ENCODE measurements around the gene RPL29.

The RPL29 gene

GRCh38 chr3:51980253-51980652 lies 15.4 kb downstream of the RPL29 start:
- H3K36me3 ChIP-seq (ENCODE audit: insufficient read depth, low read length), result peaks cover 5% of the 10 kb centered on the region
- peaks cover 16% of the 10 kb centered on the region for H3K4me1 ChIP-seq (ENCODE audit: insufficient read depth, low read length)
- H2AFZ ChIP-seq (ENCODE audit: low read depth, low read length), result no peak overlapping the region
- no peaks in the 10 kb centered on the region for H3K27me3 ChIP-seq (ENCODE audit: insufficient read depth, low read length)
- no peak overlapping the region for H3K4me3 ChIP-seq (ENCODE audit: low read length)
- no peaks in the 10 kb centered on the region for H3K9me3 ChIP-seq (ENCODE audit: low read length)

- H3K4me1 ChIP-seq (ENCODE audit: insufficient read depth, low read length), result peaks cover 21% of the 10 kb centered on the region
- H3K27me3 ChIP-seq (ENCODE audit: insufficient read depth, low read length), result no peaks in the 10 kb centered on the region
- no peak overlapping the region for H3K4me3 ChIP-seq (ENCODE audit: low read length)
These were observed 17.6 kb downstream of the RPL29 start for GRCh38 chr3:51978143-51978502.

GRCh38 chr3:51977446-51978142 lies 18.1 kb downstream of the RPL29 start:
- Histone ChIP-seq H2AFZ (ENCODE audit: low read depth, low read length) (no peak overlapping the region), H3K36me3 (ENCODE audit: insufficient read depth, low read length) (peaks cover 5% of the 10 kb centered on the region), H3K4me1 (ENCODE audit: insufficient read depth, low read length) (peaks cover 21% of the 10 kb centered on the region), H3K4me3 (ENCODE audit: low read length) (no peak overlapping the region), H3K9me3 (ENCODE audit: low read length) (no peaks in the 10 kb centered on the region), H3K27me3 (ENCODE audit: insufficient read depth, low read length) (no peaks in the 10 kb centered on the region)

More at GRCh38 chr3:51978143-51978502, 17.6 kb downstream of the RPL29 start:
- Histone ChIP-seq H3K9me3 (ENCODE audit: low read length) (no peaks in the 10 kb centered on the region), H3K36me3 (ENCODE audit: insufficient read depth, low read length) (peaks cover 5% of the 10 kb centered on the region), H2AFZ (ENCODE audit: low read depth, low read length) (no peak overlapping the region)

GRCh38 chr3:51975852-51976549 lies 19.7 kb downstream of the RPL29 start:
- peaks cover 4% of the 10 kb centered on the region for H3K36me3 ChIP-seq (ENCODE audit: insufficient read depth, low read length)
- H3K4me3 ChIP-seq (ENCODE audit: low read length), result peak overlapping the region; percentile 56
- H3K27me3 ChIP-seq (ENCODE audit: insufficient read depth, low read length), result no peaks in the 10 kb centered on the region
- H3K9me3 ChIP-seq (ENCODE audit: low read length), result no peaks in the 10 kb centered on the region
- peaks cover 17% of the 10 kb centered on the region for H3K4me1 ChIP-seq (ENCODE audit: insufficient read depth, low read length)
- H2AFZ ChIP-seq (ENCODE audit: low read depth, low read length), result no peak overlapping the region

GRCh38 chr3:51974963-51975851 lies 20.5 kb downstream of the RPL29 start, which contains the start of gene ABHD14A:
Gene ABHD14A (plus strand): TSS chr3:51975064. CDS start chr3:51975136, 72 bp downstream.
- Histone ChIP-seq H3K9me3 (ENCODE audit: low read length) (no peaks in the 10 kb centered on the region), H3K36me3 (ENCODE audit: insufficient read depth, low read length) (no peaks in the 10 kb centered on the region), H3K4me1 (ENCODE audit: insufficient read depth, low read length) (peaks cover 17% of the 10 kb centered on the region), H3K4me3 (ENCODE audit: low read length) (peak within 1 kb of the TSS; percentile 56), H3K27me3 (ENCODE audit: insufficient read depth, low read length) (no peaks in the 10 kb centered on the region), H2AFZ (ENCODE audit: low read depth, low read length) (peak within 1 kb of the TSS; percentile 81)

- peak overlapping the region; percentile 56 for H3K4me3 ChIP-seq (ENCODE audit: low read length)
These were observed 21.3 kb downstream of the RPL29 start for GRCh38 chr3:51974277-51974962.

GRCh38 chr3:51971350-51971749 lies 24.3 kb downstream of the RPL29 start:
- Histone ChIP-seq H2AFZ (ENCODE audit: low read depth, low read length) (no peak overlapping the region), H3K9me3 (ENCODE audit: low read length) (no peaks in the 10 kb centered on the region), H3K36me3 (ENCODE audit: insufficient read depth, low read length) (no peaks in the 10 kb centered on the region), H3K4me1 (ENCODE audit: insufficient read depth, low read length) (peaks cover 38% of the 10 kb centered on the region), H3K4me3 (ENCODE audit: low read length) (no peak overlapping the region), H3K27me3 (ENCODE audit: insufficient read depth, low read length) (no peaks in the 10 kb centered on the region)

More at GRCh38 chr3:51974277-51974962, 21.3 kb downstream of the RPL29 start:
- Histone ChIP-seq H3K27me3 (ENCODE audit: insufficient read depth, low read length) (no peaks in the 10 kb centered on the region), H3K36me3 (ENCODE audit: insufficient read depth, low read length) (no peaks in the 10 kb centered on the region), H2AFZ (ENCODE audit: low read depth, low read length) (peak overlapping the region; percentile 59), H3K9me3 (ENCODE audit: low read length) (no peaks in the 10 kb centered on the region), H3K4me1 (ENCODE audit: insufficient read depth, low read length) (peaks cover 17% of the 10 kb centered on the region)

- Histone ChIP-seq H3K9me3 (ENCODE audit: low read length) (no peaks in the 10 kb centered on the region), H3K36me3 (ENCODE audit: insufficient read depth, low read length) (no peaks in the 10 kb centered on the region), H2AFZ (ENCODE audit: low read depth, low read length) (no peak overlapping the region), H3K4me1 (ENCODE audit: insufficient read depth, low read length) (peaks cover 42% of the 10 kb centered on the region), H3K27me3 (ENCODE audit: insufficient read depth, low read length) (no peaks in the 10 kb centered on the region), H3K4me3 (ENCODE audit: low read length) (no peak overlapping the region)
These were observed 24.9 kb downstream of the RPL29 start for GRCh38 chr3:51970606-51971300.

GRCh38 chr3:51969841-51970240 lies 25.9 kb downstream of the RPL29 start:
- H2AFZ ChIP-seq (ENCODE audit: low read depth, low read length), result no peak overlapping the region

GRCh38 chr3:51968883-51969678 lies 26.6 kb downstream of the RPL29 start:
- H3K9me3 ChIP-seq (ENCODE audit: low read length), result no peaks in the 10 kb centered on the region
- no peak overlapping the region for H2AFZ ChIP-seq (ENCODE audit: low read depth, low read length)
- H3K36me3 ChIP-seq (ENCODE audit: insufficient read depth, low read length), result no peaks in the 10 kb centered on the region
- H3K4me3 ChIP-seq (ENCODE audit: low read length), result peak overlapping the region; percentile 69
- peaks cover 48% of the 10 kb centered on the region for H3K4me1 ChIP-seq (ENCODE audit: insufficient read depth, low read length)
- no peaks in the 10 kb centered on the region for H3K27me3 ChIP-seq (ENCODE audit: insufficient read depth, low read length)

More at GRCh38 chr3:51969841-51970240, 25.9 kb downstream of the RPL29 start:
- Histone ChIP-seq H3K4me3 (ENCODE audit: low read length) (no peak overlapping the region), H3K36me3 (ENCODE audit: insufficient read depth, low read length) (no peaks in the 10 kb centered on the region), H3K9me3 (ENCODE audit: low read length) (no peaks in the 10 kb centered on the region), H3K4me1 (ENCODE audit: insufficient read depth, low read length) (peaks cover 47% of the 10 kb centered on the region), H3K27me3 (ENCODE audit: insufficient read depth, low read length) (no peaks in the 10 kb centered on the region)

GRCh38 chr3:51968170-51968775 lies 27.4 kb downstream of the RPL29 start:
- H2AFZ ChIP-seq (ENCODE audit: low read depth, low read length), result no peak overlapping the region
- H3K4me3 ChIP-seq (ENCODE audit: low read length), result peak overlapping the region; percentile 69
- H3K4me1 ChIP-seq (ENCODE audit: insufficient read depth, low read length), result peaks cover 46% of the 10 kb centered on the region
- H3K27me3 ChIP-seq (ENCODE audit: insufficient read depth, low read length), result no peaks in the 10 kb centered on the region
- H3K9me3 ChIP-seq (ENCODE audit: low read length), result no peaks in the 10 kb centered on the region
- no peaks in the 10 kb centered on the region for H3K36me3 ChIP-seq (ENCODE audit: insufficient read depth, low read length)
